ENCODE measurements around the gene PRPF38B. TPM values are rescaled to one million over a fixed set of nuclear protein-coding genes. Genes with fewer than 3 reads are reported as not detected.

Gene PRPF38B
- total and polyA plus RNA-seq, 2 of the 4 experiments (the other 2 are of a cell fraction) = 9.0 to 19.3 TPM

DNA sequence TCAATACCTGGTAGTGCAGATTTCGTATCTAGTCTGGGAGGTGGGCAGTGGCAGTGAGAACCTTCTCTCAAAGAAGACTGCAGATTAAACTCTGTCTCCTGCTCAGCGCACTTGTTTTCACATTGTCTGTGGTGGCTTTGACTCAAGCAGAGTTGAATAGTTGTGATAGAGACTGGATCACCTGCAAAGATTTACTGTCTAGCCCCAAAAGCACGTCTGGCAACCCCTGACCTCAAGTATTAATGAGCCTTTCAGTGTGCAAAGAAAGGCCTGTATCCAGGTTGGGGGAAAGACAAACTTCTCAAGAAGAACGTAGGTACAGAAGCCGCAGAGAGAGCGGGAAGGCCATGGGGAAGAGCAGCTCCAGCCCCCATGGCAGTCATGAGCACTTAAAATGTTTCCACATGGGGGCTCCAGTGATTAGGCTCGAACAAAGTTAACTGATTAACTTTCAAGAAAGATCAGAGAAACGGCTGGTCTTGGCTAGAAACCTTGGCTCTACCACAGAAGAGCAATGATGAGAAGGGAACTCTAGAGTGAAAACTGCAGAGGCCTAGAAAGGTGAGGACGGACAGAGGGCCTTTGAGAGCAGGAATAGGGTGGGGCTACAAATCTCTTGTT lies 46.4 kb upstream of the PRPF38B start:
- Histone ChIP-seq H2BK20ac (ENCODE audit: low read depth, low read length) (no peak overlapping the region), H3K27me3 (ENCODE audit: control insufficient read depth, insufficient read depth, low read length) (no peaks in the 10 kb centered on the region), H3K23ac (ENCODE audit: low read depth, low read length) (no peak overlapping the region), H3K27ac (ENCODE audit: insufficient read depth, low read length) (no peak overlapping the region), H2BK5ac (ENCODE audit: low read depth, low read length, poor library complexity, severe bottlenecking) (no peak overlapping the region), H4K8ac (ENCODE audit: low read depth in 2 of 2, low read length in 2 of 2) (no peak overlapping the region), H3K4me1 (ENCODE audit: control insufficient read depth, insufficient read depth, low read length) (peaks cover 5% of the 10 kb centered on the region), H2BK120ac (ENCODE audit: low read depth, low read length) (no peak overlapping the region), H3K4me2 (ENCODE audit: low read depth, low read length) (no peak overlapping the region), H2AFZ (replicated peaks; ENCODE audit: low read length, poor library complexity) (no peak overlapping the region), H3K18ac (ENCODE audit: low read depth, low read length) (no peak overlapping the region), H3K9ac (ENCODE audit: low read depth, low read length) (no peak overlapping the region), H2AK5ac (ENCODE audit: low read depth, low read length) (no peak overlapping the region), H3K36me3 (ENCODE audit: control insufficient read depth, insufficient read depth, low read length) (no peaks in the 10 kb centered on the region), H3K14ac (replicated peaks; ENCODE audit: low read depth, low read length) (no peak overlapping the region), H4K20me1 (ENCODE audit: insufficient read depth, low read length) (no peaks in the 10 kb centered on the region), H3K79me1 (ENCODE audit: low read depth in 1 of 2, low read length in 2 of 2) (no peaks in the 10 kb centered on the region), H2AK9ac (replicated peaks; ENCODE audit: low read depth, low read length, poor library complexity) (no peak overlapping the region), H3K4ac (ENCODE audit: low read depth, low read length) (no peak overlapping the region), H3K9me1 (ENCODE audit: insufficient read depth, low read length) (no peaks in the 10 kb centered on the region; the same call in 1 of the 2 replicates), H3K9me3 (ENCODE audit: control insufficient read depth, insufficient read depth, low read length) (no peaks in the 10 kb centered on the region), H2BK15ac (ENCODE audit: low read depth, low read length) (no peak overlapping the region), H3K4me3 (ENCODE audit: insufficient read depth, low read depth, low read length) (no peak overlapping the region), H3K56ac (ENCODE audit: extremely low read depth, insufficient read depth, low read length) (no peak overlapping the region), H4K5ac (ENCODE audit: low read depth, low read length) (no peak overlapping the region), H4K91ac (ENCODE audit: insufficient read depth, low read depth, low read length) (no peak overlapping the region)
- POLR2A ChIA-PET (ENCODE audit: unreplicated experiment) = no interaction called here
- CTCF ChIA-PET = no interaction called here
- intact Hi-C loops (cut with micrococcal nuclease) = loop anchor here (10.0 kb wide), 1 partner anchor 431 kb away; no protein-coding TSS in a partner anchor
- dilution Hi-C loops (cut with HindIII; ENCODE audit: low sequenced_read_pairs, unreplicated experiment) = no loop called here
- WGBS, 2 experiments (ENCODE audit: extremely low coverage in 2 of 2, insufficient read length in 1 of 2) = 83% methylated on average over 5 of the region's 9 CpGs; no CpG with 5 or more reads in 1 of the 2 experiments
- ATAC-seq (ENCODE audit: low read depth) = no peak
- no peak for TF ChIP-seq CHD1 (IDR thresholded peaks at IDR 0.05; ENCODE audit: low read depth, low read length)
- no peak for TF ChIP-seq SMC3 (IDR thresholded peaks at IDR 0.05; ENCODE audit: low read depth, low read length)
- TF ChIP-seq RAD21 (IDR thresholded peaks at IDR 0.05; ENCODE audit: low read length) = no peak
- TF ChIP-seq MAZ (IDR thresholded peaks at IDR 0.05; ENCODE audit: borderline replicate concordance, low read depth, low read length) = no peak
- TF ChIP-seq BHLHE40 (IDR thresholded peaks at IDR 0.05; ENCODE audit: low read depth, low read length) = no peak
- TF ChIP-seq MXI1 (IDR thresholded peaks at IDR 0.05; ENCODE audit: borderline replicate concordance, low read depth, low read length) = no peak
- no peak for TF ChIP-seq RCOR1 (IDR thresholded peaks at IDR 0.05; ENCODE audit: insufficient replicate concordance, low read length)
- TF ChIP-seq, protein P1, sequence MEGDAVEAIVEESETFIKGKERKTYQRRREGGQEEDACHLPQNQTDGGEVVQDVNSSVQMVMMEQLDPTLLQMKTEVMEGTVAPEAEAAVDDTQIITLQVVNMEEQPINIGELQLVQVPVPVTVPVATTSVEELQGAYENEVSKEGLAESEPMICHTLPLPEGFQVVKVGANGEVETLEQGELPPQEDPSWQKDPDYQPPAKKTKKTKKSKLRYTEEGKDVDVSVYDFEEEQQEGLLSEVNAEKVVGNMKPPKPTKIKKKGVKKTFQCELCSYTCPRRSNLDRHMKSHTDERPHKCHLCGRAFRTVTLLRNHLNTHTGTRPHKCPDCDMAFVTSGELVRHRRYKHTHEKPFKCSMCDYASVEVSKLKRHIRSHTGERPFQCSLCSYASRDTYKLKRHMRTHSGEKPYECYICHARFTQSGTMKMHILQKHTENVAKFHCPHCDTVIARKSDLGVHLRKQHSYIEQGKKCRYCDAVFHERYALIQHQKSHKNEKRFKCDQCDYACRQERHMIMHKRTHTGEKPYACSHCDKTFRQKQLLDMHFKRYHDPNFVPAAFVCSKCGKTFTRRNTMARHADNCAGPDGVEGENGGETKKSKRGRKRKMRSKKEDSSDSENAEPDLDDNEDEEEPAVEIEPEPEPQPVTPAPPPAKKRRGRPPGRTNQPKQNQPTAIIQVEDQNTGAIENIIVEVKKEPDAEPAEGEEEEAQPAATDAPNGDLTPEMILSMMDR (conservative IDR thresholded peaks at IDR 0.05; ENCODE audit: low read depth, low read length) = no peak
- TF ChIP-seq RFX5 (IDR thresholded peaks at IDR 0.05; ENCODE audit: low read depth, low read length) = no peak
- TF ChIP-seq, protein P2, sequence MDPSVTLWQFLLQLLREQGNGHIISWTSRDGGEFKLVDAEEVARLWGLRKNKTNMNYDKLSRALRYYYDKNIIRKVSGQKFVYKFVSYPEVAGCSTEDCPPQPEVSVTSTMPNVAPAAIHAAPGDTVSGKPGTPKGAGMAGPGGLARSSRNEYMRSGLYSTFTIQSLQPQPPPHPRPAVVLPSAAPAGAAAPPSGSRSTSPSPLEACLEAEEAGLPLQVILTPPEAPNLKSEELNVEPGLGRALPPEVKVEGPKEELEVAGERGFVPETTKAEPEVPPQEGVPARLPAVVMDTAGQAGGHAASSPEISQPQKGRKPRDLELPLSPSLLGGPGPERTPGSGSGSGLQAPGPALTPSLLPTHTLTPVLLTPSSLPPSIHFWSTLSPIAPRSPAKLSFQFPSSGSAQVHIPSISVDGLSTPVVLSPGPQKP (IDR thresholded peaks at IDR 0.05; ENCODE audit: borderline replicate concordance, low read depth, low read length) = no peak
- TF ChIP-seq FOS (IDR thresholded peaks at IDR 0.05; ENCODE audit: low read depth, low read length) = no peak
- TF ChIP-seq NFE2L2 (IDR thresholded peaks at IDR 0.05; ENCODE audit: low read depth, low read length) = no peak
- no peak for TF ChIP-seq CEBPB (IDR thresholded peaks at IDR 0.05; ENCODE audit: low read depth, low read length)
- no peak for TF ChIP-seq POLR2A (IDR thresholded peaks at IDR 0.05; ENCODE audit: low read depth, low read length)
- TF ChIP-seq, protein P3, sequence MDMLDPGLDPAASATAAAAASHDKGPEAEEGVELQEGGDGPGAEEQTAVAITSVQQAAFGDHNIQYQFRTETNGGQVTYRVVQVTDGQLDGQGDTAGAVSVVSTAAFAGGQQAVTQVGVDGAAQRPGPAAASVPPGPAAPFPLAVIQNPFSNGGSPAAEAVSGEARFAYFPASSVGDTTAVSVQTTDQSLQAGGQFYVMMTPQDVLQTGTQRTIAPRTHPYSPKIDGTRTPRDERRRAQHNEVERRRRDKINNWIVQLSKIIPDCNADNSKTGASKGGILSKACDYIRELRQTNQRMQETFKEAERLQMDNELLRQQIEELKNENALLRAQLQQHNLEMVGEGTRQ (IDR thresholded peaks at IDR 0.05; ENCODE audit: low read depth, low read length) = no peak
- no peak for TF ChIP-seq MAFK (IDR thresholded peaks at IDR 0.05; ENCODE audit: low read depth, low read length)
- DNase-seq = no peak
- no TSS peak for BruUV-seq (replicated peaks)
- in situ Hi-C loops (cut with MboI; ENCODE audit: low sequenced_read_pairs) = no loop called here

Data from IMR-90 (cell line).